ENCODE measurements around the gene CNDP2.

Gene CNDP2

DNA sequence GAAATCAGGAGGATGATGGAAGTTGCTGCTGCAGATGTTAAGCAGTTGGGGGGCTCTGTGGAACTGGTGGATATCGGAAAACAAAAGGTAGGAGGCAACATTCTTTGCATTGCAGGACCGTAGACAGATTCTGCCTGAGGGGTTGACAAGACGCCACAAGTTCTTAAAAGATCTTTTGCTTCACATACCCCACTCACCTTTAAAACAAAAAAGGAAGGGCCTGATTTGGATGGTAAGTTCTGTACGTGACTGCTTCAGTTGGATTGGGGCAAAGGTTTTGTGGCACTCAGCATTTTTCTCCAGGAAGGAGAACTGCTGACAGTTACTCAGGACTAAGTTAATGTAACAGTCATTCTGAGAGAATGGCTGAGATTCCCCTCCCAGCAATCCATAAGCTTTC, 5.2 kb downstream of the CNDP2 start:
- DNase-seq, result no peak

DNA sequence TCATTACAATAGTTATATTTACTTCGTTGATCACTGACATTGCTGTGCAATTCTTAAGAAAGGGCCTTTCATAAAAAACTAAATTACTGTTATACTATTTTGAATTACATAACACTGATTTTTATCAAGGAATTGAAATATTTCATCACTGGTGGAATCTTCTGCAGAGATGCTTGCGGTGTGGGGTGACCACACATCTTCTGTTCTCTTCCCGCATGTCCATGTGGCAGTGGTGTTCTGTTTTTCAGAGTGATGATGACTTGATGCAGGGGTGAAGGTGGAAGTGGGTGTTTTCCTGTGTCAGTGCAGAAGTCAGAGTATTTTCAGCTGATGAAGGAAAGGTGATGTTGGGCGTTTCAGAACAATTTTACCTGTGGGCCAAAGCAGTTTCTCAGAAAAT, 7.0 kb downstream of the CNDP2 start:
- no peak for DNase-seq

- no peak for DNase-seq
Observed at GRCh38 chr18:74505776-74506175, 9.6 kb downstream of the CNDP2 start.

DNA sequence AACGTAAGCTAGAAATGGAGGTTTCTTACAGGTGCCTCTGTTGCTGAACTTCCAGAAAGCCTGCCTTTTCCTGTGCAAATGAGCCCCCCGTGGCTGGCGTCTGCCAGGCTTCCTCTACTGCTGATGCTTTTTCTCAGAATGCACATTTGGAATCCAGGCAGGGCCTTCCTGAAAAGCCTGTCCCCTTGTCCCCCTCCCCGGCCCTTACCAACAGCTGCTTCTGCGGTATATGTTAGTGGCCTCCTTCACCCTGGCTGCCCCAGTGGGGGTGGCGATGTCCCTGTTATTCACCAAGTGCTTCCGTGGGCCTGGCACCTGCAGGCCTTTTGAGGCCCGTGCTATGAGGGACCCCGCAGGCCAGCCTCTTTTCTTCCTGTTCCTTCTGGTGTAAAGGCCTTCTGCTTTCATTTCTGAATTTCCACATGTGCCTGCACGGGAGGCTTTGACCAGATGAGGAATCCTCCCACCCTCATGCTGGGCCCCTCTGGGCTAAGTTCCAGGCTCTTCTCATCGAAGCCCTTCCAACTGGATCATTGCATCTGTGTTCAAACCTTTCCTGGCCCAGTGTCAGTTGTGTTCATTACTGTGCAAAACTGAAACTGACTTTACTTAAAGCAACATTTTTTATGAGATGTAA, 10.4 kb downstream of the CNDP2 start:
- no peak for DNase-seq

- DNase-seq, result no peak
Observed at GRCh38 chr18:74507097-74507881, 11.1 kb downstream of the CNDP2 start.

GRCh38 chr18:74507927-74508326, 11.8 kb downstream of the CNDP2 start:
- DNase-seq, result no peak

DNA sequence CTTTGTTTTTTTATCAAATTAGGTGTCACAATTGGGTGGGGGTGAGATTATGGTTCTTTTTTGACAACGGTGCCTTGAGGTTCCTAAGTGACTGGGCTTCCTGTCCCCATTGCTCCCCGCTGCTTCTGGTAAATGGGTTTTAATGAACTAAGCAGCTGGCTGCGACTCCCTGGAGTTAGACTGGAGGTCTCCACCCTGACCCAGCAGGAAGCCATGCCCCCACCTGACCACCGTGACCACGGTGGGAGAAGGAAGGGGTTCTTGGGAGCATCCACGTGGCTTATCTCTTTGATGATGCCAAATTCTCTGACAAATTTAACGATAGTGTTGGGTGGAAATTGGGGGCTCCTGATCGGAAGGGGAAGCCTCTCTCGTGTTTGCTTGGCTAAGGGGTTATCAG, 12.2 kb downstream of the CNDP2 start:
- no peak for DNase-seq

DNA sequence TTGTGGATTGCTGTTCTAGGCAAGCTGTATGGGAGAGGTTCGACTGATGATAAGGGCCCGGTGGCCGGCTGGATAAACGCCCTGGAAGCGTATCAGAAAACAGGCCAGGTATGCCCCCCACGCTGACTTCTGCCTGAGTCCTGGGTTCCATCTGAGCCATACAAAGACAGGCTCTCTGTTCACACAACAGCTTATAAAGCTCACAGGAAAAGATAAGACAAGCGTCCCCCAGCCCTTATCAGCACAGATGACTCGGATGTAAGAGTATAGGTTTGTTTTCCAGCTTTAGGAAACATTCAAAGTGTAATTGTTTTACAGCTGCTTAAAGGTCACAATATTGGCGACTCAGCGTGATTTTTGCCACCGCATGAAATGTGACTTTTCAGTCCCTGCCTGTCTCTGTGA, 12.7 kb downstream of the CNDP2 start:
- DNase-seq, result no peak

DNA sequence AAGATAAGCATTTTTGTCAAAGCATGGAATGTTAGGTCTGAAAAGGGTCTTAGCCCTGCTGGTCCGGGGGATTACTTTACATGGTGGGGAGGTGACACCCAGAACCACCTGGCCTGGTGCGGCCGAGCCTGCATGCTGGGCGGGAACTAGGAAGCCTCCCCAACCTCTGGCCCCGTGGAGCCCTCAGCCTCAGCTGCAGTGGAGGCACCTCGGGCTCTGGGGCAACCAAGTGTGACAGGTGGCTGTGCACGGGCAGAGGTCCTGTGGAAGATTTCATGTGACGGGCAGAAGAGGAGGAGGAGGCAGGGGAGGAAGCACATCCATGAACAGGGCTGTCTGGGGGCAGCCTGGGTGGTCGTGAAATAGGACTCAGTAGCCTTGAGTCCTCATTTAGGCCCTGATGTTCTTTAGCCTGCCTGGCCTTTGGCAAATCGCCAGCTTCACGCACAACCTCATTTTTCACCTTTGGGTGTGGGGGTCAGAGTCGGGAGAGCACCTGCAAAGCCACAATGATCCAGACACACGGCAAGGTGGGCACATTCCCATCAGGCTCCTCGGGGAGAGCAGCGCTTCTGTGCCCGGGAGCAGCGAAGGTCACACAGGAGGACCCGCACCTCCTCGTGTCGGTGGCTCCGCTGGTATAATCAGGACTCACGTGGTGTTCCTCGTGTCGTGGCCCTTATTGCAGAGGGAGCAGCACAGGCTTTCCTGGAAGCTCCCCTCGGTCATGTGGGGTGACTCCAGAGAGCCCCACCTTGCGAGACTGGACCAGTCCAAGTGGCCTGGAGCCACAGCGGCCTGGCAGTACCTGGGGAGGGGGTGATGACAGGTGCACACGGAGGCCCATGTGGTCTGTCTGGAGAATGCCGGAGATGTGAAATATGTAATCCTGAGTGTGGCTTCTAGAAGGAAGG, 13.9 kb downstream of the CNDP2 start:
- no peak for DNase-seq

DNA sequence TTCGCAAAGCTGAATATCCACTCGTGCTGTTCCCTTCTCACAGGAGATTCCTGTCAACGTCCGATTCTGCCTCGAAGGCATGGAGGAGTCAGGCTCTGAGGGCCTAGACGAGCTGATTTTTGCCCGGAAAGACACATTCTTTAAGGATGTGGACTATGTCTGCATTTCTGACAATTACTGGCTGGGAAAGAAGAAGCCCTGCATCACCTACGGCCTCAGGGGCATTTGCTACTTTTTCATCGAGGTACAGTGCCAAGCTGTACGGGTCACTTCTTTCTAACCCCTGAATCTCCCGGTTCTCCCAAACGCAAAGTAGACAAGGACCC, 14.6 kb downstream of the CNDP2 start:
- no peak for DNase-seq

DNA sequence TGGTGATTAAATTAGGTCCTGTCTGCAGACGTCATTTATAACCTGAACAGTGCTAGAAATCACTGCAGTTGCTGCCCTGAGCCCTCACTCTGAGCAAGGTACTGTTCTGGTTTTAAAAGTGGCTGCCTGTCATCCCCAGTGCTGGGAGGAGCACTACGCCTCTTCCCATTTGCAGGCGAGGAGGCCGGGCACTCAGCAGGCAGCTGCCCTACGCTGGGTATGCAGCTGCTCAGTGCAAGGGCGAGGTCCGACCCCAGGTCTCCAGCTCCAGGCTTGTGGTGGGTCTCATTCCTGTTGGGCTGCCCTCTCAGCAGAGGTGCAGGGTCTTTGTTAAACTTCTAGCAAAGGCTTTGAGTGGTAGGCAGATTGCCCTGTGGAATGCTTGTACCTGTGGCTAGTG, 15.7 kb downstream of the CNDP2 start:
- DNase-seq, result no peak

DNA sequence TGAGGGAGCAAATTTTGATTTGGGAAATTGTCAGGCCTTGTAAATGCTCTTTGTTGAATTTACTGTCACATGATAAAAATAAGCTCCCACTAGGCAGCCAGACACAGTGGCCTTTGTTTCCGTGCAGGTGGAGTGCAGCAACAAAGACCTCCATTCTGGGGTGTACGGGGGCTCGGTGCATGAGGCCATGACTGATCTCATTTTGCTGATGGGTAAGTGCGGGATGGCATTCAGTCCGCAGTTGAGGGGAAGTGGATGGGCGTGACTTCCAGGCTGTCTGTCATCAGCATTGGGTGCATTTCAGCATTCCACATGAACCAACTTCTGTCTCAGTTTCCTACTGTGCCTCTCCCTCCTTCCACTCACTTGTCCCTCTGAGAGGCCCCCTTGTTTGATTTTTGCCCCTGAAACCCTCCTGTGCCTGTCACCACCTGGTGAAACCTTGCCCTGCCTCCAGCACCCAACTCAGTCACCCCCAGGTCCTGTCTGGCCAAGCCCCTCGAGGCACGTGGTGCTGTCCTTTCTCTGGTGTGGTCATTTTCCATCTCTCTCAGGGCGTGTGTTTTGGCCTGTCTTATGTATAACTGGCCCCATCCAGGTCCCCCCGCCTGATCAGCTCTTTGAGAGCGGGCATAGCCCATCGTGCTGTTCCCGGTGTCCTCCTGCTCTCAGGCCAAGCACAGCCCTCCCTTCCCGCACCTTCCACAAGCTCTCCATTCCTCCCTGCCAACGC, 16.3 kb downstream of the CNDP2 start:
- DNase-seq, result no peak

DNA sequence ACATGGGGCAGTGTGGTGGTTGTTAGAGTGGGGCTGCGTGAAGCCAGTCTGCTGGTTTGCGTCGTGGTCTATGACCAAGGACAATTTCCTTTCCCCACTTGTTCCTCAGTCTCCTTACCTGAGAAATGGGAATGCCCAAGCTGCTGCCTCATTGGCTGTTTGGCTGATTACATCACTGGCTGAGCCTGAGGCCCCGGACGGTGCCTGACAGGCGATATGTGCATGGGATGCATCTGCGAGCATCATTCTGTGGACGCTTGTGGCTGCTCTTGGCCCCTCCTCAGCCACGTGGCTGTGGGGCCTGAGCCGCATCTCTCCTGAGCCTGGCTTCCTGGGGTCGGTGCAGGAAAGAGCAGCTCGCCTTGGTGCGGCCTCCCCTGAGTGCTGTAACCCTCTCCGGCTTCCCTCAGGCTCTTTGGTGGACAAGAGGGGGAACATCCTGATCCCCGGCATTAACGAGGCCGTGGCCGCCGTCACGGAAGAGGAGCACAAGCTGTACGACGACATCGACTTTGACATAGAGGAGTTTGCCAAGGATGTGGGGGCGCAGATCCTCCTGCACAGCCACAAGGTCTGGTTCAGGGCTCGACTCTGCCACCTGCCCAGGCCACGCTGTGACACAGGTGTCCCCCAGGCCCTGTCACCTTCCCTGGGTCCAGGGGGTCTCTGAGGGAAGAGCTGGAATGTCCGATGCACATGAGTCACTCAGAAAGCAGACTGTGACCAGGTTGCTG, 17.2 kb downstream of the CNDP2 start:
- no peak for DNase-seq

GRCh38 chr18:74513883-74514205, 17.7 kb downstream of the CNDP2 start:
- no peak for DNase-seq

DNA sequence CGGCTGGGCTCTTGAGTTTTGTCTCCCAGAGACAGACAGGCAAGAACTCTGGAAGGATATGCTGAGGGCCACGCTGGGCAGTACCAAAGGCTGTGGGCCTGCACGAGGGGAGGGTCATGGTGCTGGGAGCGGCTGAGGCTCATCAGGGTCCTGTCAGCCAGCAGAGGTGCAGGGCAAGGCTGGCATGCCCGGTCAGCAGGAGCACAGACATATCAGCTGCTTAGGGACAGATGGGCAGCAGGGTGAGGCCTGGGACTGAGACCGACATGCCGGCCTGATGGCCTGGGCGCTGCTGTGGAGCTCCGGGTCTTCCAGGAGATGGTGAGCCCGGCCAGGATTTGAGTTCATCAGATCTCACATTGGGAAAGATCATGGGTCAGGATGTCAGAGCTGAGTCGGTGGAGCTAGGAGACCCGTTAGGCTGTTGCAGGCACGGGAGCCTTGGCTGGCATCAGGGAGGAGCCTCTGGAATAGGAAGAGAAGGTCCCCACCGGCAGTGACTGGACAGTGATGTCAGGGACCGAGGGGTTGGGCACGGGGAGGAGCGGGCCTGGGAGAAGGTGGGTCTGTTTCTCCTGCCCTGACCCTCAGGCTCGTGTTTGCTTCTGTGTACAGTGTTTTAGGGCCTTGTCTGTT, 18.8 kb downstream of the CNDP2 start:
- no peak for DNase-seq

DNA sequence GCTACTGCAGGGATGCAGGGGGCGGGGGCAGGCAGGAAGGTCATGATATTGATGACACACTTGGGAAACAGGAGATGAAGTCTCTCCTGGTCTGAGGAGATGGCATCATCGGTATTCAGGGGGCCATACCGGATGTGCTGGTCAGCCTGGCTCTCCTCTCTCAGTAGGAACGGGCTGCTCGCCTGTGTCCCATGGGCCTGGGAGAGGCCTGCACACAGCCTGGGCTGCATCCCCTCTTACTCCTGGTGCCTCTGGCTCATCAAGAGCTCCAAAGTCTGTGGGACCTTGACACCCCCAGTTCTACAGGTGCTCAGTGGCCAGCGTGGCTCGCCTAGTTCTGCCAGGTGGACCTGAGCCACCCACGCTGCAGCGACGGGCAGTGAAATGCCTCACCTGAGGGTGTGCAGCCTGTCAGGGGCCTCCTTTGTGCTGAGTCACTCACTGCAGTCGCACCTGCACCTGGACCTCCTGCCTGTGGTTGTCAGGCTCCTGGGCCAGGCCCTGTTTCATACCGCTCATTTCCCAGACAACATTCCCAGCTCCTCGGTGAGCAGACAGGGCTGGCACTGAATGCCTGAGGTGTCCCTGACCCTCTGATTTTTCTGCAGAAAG, 19.6 kb downstream of the CNDP2 start:
- no peak for DNase-seq

- no peak for DNase-seq
Observed at GRCh38 chr18:74516271-74517235, 20.4 kb downstream of the CNDP2 start.

GRCh38 chr18:74517236-74517630, 21.1 kb downstream of the CNDP2 start:
- DNase-seq, result no peak

DNA sequence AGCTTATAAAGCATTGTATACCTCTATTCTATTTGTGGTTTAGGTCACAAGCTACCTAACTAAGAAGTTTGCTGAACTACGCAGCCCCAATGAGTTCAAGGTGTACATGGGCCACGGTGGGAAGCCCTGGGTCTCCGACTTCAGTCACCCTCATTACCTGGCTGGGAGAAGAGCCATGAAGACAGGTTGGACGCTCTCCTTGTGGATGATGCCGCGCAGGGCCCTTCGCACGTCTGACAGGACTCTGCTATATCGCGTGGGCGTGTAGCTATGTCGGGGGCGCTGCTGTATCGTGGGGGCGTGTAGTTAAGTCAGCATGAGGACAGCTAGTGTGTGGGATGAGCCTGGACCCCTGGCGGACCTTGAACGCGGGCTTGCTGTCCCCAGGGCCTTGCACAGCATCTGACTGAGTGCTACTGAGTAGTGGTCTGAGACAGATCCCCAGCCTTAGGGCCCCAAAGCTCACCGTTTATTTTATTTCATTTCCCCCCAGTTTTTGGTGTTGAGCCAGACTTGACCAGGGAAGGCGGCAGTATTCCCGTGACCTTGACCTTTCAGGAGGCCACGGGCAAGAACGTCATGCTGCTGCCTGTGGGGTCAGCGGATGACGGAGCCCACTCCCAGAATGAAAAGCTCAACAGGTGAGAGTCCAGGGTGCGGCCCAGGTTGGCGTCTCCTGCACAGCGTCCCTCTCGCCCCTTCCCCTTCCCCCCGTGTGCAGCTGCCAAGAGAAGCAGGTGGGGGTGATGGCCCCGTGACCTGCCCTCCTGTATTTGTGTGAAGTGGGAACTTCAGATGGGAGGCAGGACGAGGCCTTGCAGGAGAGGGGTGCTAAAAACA, 22.5 kb downstream of the CNDP2 start:
- no peak for DNase-seq

All from SW 1271 (cell line).